Measurements from ENCODE around the gene FIBP.
A peak's percentile ranks its signal among the peaks of the same experiment; 100 is the strongest.

The FIBP gene

GRCh38 chr11:65917434-65918210 lies 29.4 kb upstream of the FIBP start:
- Histone ChIP-seq H3K4me2 (ENCODE audit: insufficient read depth, low read length) (peak overlapping the region; percentile 98), H3K9me3 (ENCODE audit: insufficient read depth, low read length, severe bottlenecking) (no peaks in the 10 kb centered on the region), H4K20me1 (ENCODE audit: insufficient read depth, low read length) (peaks cover 15% of the 10 kb centered on the region), H3K4me3 (ENCODE audit: low read depth in 1 of 2, low read length in 2 of 2) (peak overlapping the region; percentile 99), H2AFZ (ENCODE audit: low read depth, low read length) (no peak overlapping the region), H3K27me3 (ENCODE audit: insufficient read depth, low read length, poor library complexity) (no peaks in the 10 kb centered on the region), H3K4me1 (ENCODE audit: insufficient read depth, low read length) (peaks cover 33% of the 10 kb centered on the region), H3K79me2 (ENCODE audit: insufficient read depth, low read length) (peaks cover 36% of the 10 kb centered on the region), H3K9ac (ENCODE audit: low read depth, low read length) (peak overlapping the region; percentile 99), H3K27ac (ENCODE audit: low read length) (peak overlapping the region; percentile 94), H3K36me3 (ENCODE audit: insufficient read depth, low read length) (peaks cover 41% of the 10 kb centered on the region)
- TF ChIP-seq EZH2 (IDR thresholded peaks at IDR 0.05; ENCODE audit: borderline replicate concordance, low read depth, low read length, severe bottlenecking) (no peak), CTCF (IDR thresholded peaks at IDR 0.05; ENCODE audit: borderline replicate concordance, extremely low read depth, low read length, poor library complexity, severe bottlenecking) (no peak)
- DNase-seq (no peak), ATAC-seq (ENCODE audit: insufficient read depth, low read depth) (no peak)

GRCh38 chr11:65917077-65917433 lies 28.8 kb upstream of the FIBP start:
- peak overlapping the region; percentile 99; the same call in 1 of the 2 replicates for H3K9ac ChIP-seq (ENCODE audit: low read depth, low read length)
- no peak for TF ChIP-seq CTCF (IDR thresholded peaks at IDR 0.05; ENCODE audit: borderline replicate concordance, extremely low read depth, low read length, poor library complexity, severe bottlenecking)
- TF ChIP-seq EZH2 (IDR thresholded peaks at IDR 0.05; ENCODE audit: borderline replicate concordance, low read depth, low read length, severe bottlenecking), result no peak
- H3K27ac ChIP-seq (ENCODE audit: low read length), result no peak overlapping the region; the same call in 1 of the 2 replicates
- H3K27me3 ChIP-seq (ENCODE audit: insufficient read depth, low read length, poor library complexity), result no peaks in the 10 kb centered on the region
- no peak for ATAC-seq (ENCODE audit: insufficient read depth, low read depth)
- peaks cover 15% of the 10 kb centered on the region for H4K20me1 ChIP-seq (ENCODE audit: insufficient read depth, low read length)
- H3K36me3 ChIP-seq (ENCODE audit: insufficient read depth, low read length), result peaks cover 35% of the 10 kb centered on the region
- DNase-seq, result no peak
- peaks cover 33% of the 10 kb centered on the region for H3K4me1 ChIP-seq (ENCODE audit: insufficient read depth, low read length)
- H3K79me2 ChIP-seq (ENCODE audit: insufficient read depth, low read length), result peaks cover 36% of the 10 kb centered on the region
- H3K9me3 ChIP-seq (ENCODE audit: insufficient read depth, low read length, severe bottlenecking), result no peaks in the 10 kb centered on the region
- peak overlapping the region; percentile 98 for H3K4me2 ChIP-seq (ENCODE audit: insufficient read depth, low read length)
- peak overlapping the region in 1 of 2 experiments; percentile 99; a peak in 2 of 4 replicates for H3K4me3 ChIP-seq (ENCODE audit: low read depth in 1 of 2, low read length in 2 of 2)
- H2AFZ ChIP-seq (ENCODE audit: low read depth, low read length), result no peak overlapping the region

- peak overlapping the region; percentile 98; the same call in 1 of the 2 replicates for H3K4me2 ChIP-seq (ENCODE audit: insufficient read depth, low read length)
- TF ChIP-seq CTCF (IDR thresholded peaks at IDR 0.05; ENCODE audit: borderline replicate concordance, extremely low read depth, low read length, poor library complexity, severe bottlenecking) (no peak), EZH2 (IDR thresholded peaks at IDR 0.05; ENCODE audit: borderline replicate concordance, low read depth, low read length, severe bottlenecking) (no peak)
- peaks cover 33% of the 10 kb centered on the region for H3K4me1 ChIP-seq (ENCODE audit: insufficient read depth, low read length)
- H3K9ac ChIP-seq (ENCODE audit: low read depth, low read length), result peak overlapping the region; percentile 99; the same call in 1 of the 2 replicates
- no peak for DNase-seq
- no peak for ATAC-seq (ENCODE audit: insufficient read depth, low read depth)
- no peaks in the 10 kb centered on the region for H3K9me3 ChIP-seq (ENCODE audit: insufficient read depth, low read length, severe bottlenecking)
- peaks cover 29% of the 10 kb centered on the region for H3K36me3 ChIP-seq (ENCODE audit: insufficient read depth, low read length)
- no peak overlapping the region for H3K4me3 ChIP-seq (ENCODE audit: low read depth in 1 of 2, low read length in 2 of 2)
- peaks cover 15% of the 10 kb centered on the region for H4K20me1 ChIP-seq (ENCODE audit: insufficient read depth, low read length)
- H3K27me3 ChIP-seq (ENCODE audit: insufficient read depth, low read length, poor library complexity), result no peaks in the 10 kb centered on the region
- H3K27ac ChIP-seq (ENCODE audit: low read length), result no peak overlapping the region
- no peak overlapping the region for H2AFZ ChIP-seq (ENCODE audit: low read depth, low read length)
- peaks cover 36% of the 10 kb centered on the region for H3K79me2 ChIP-seq (ENCODE audit: insufficient read depth, low read length)
Measured at GRCh38 chr11:65916391-65916790, 28.1 kb upstream of the FIBP start.
